K562 (cell line): ENCODE results near the gene CXCL12. TPM values are rescaled to one million over a fixed set of nuclear protein-coding genes. Genes with fewer than 3 reads are reported as not detected.

Source experiments
- ATAC-seq: fragments of 200-7000 bp; cut with Tn5 transposase; 3 replicates; pipeline ENCODE4 v1.9.1; 2020; ENCODE audit warnings: moderate library complexity
- BruUV-seq: library from RNA; stranded (reverse); fragments of 400-500 nt; replicated peaks from 2 replicates; lab custom pipeline; 2021; lab: Mats Ljungman, UMichigan
- CTCF ChIA-PET: fragments of 300-600 bp; formaldehyde crosslinking; extraction: SDS; loops from one replicate; lab custom pipeline; 2021; ENCODE audit warnings: low intra/inter-chr PET ratio; lab: Yijun Ruan, JAX
- POLR2A ChIA-PET: fragments of 300-600, 350-650 bp; sonication (Branson Sonifier 250); formaldehyde crosslinking; extraction: SDS; loops from one replicate; lab custom pipeline; 2021; ENCODE audit warnings: antibody characterized with exemption, inconsistent platforms; lab: Yijun Ruan, JAX
- DNase-seq, 4 experiments: peaks; one replicate each; pipeline versions ENCODE4 v3.0.0 to v3.0.0-alpha.2; 2011 to 2018; ENCODE audit warnings: low spot score in 3 of 4, mixed read lengths in 3 of 4; ENCODE audit errors: extremely low read depth in 1 of 4
- FAIRE-seq: peaks from 2 replicates; lab custom pipeline; 2011; peaks lifted over from hg19 to GRCh38; lab: Jason Lieb, UNC
- H2AFZ ChIP-seq: 2 replicates; pipeline ENCODE4 v1.6.0; 2011; ENCODE audit warnings: low read depth, low read length, control low read depth, inconsistent platforms
- H3K27ac ChIP-seq: fragments of 200-600 bp; 3 replicates; pipeline ENCODE4 v1.8.0; 2011; ENCODE audit warnings: low read depth, mild to moderate bottlenecking, control low read depth, inconsistent platforms, low read length, moderate library complexity, mixed read lengths; ENCODE audit errors: extremely low read depth
- H3K27me3 ChIP-seq, 2 experiments: fragments of 300-600 bp in 1 of 2; 2 replicates in 1 of 2; 3 replicates in 1 of 2; pipeline versions ENCODE4 v1.6.0 to v1.8.0; 2011; ENCODE audit warnings: inconsistent platforms in 2 of 2, low read length in 2 of 2, mild to moderate bottlenecking in 1 of 2, mixed read lengths in 1 of 2, moderate library complexity in 1 of 2; ENCODE audit not compliant: control insufficient read depth in 2 of 2, insufficient read depth in 2 of 2
- H3K36me3 ChIP-seq: fragments of 300-600 bp; 3 replicates; pipeline ENCODE4 v1.8.0; 2011; ENCODE audit warnings: mild to moderate bottlenecking, low read length, inconsistent platforms; ENCODE audit not compliant: control insufficient read depth, insufficient read depth
- H3K4me1 ChIP-seq, 2 experiments: fragments of 200-600 bp in 1 of 2; replicated peaks in 1 of 2; 2 replicates in 1 of 2; 3 replicates in 1 of 2; pipeline versions ENCODE4 v1.5.1 to v1.8.0; 2011; ENCODE audit warnings: inconsistent platforms in 2 of 2, low read length in 2 of 2, mild to moderate bottlenecking in 1 of 2, mixed read lengths in 1 of 2, moderate library complexity in 1 of 2; ENCODE audit not compliant: control insufficient read depth in 2 of 2, insufficient read depth in 2 of 2
- H3K4me2 ChIP-seq: 2 replicates; pipeline ENCODE4 v1.6.1; 2011; ENCODE audit warnings: low read length, control low read depth, inconsistent platforms, mixed read lengths; ENCODE audit not compliant: insufficient read depth
- H3K4me3 ChIP-seq: fragments of 200-600 bp; sonication (generic), shearing (Covaris generic); 2 replicates; pipeline ENCODE4 v1.5.1; 2016; ENCODE audit warnings: control low read depth, inconsistent platforms
- H3K79me2 ChIP-seq: fragments of 200-600 bp; 3 replicates; pipeline ENCODE4 v1.8.0; 2011; ENCODE audit warnings: low read length, inconsistent platforms; ENCODE audit not compliant: control insufficient read depth, insufficient read depth
- H3K9ac ChIP-seq, 2 experiments: 2 replicates each; pipeline versions ENCODE4 v1.6.0 to v1.6.1; 2011; ENCODE audit warnings: low read depth in 2 of 2, low read length in 2 of 2, control low read depth in 1 of 2, inconsistent platforms in 1 of 2, mild to moderate bottlenecking in 1 of 2, mixed read lengths in 1 of 2; ENCODE audit not compliant: insufficient read depth in 1 of 2
- H3K9me1 ChIP-seq: one replicate; pipeline ENCODE4 v1.6.0; 2011; ENCODE audit warnings: inconsistent platforms, mild to moderate bottlenecking, low read length, moderate library complexity; ENCODE audit not compliant: control insufficient read depth, insufficient read depth
- H3K9me3 ChIP-seq: replicated peaks from 2 replicates; pipeline ENCODE4 v1.5.1; 2011; ENCODE audit warnings: low read depth, low read length, inconsistent platforms; ENCODE audit not compliant: control insufficient read depth, insufficient read depth
- H4K20me1 ChIP-seq: replicated peaks from 2 replicates; pipeline ENCODE4 v1.6.1; 2011; ENCODE audit warnings: low read length, inconsistent platforms, mixed read lengths; ENCODE audit not compliant: control insufficient read depth, insufficient read depth
- CHCHD3 ChIP-seq: fragments of 250-450 bp; sonication (Bioruptor Pico); IDR thresholded peaks from 2 replicates; pipeline ENCODE4 v2.1.2; 2022; ENCODE audit warnings: mild to moderate bottlenecking
- EP400 ChIP-seq: fragments of 450-650 bp; IDR thresholded peaks from 2 replicates; pipeline ENCODE4 v1.6.1; 2017; ENCODE audit warnings: antibody characterized with exemption, mild to moderate bottlenecking, moderate library complexity
- FIP1L1 ChIP-seq: fragments of 200-400 bp; formaldehyde crosslinking; IDR thresholded peaks from 2 replicates; pipeline ENCODE4 v1.6.1; 2018; ENCODE audit warnings: mild to moderate bottlenecking, low read depth, low read length; ENCODE audit not compliant: poor library complexity, severe bottlenecking
- NR4A1 ChIP-seq, 2 experiments: fragments of 250-450 bp in 1 of 2; fragments of 450-650 bp in 1 of 2; sonication (Bioruptor Pico) in 1 of 2; IDR thresholded peaks; 2 replicates each; pipeline versions ENCODE4 v1.4.0 to v1.6.1; 2016 to 2020; ENCODE audit warnings: mild to moderate bottlenecking in 2 of 2, missing compliant biosample characterization in 1 of 2, missing genetic modification characterization in 1 of 2, moderate library complexity in 1 of 2
- PCBP2 ChIP-seq: fragments of 200-400 bp; formaldehyde crosslinking; IDR thresholded peaks from 2 replicates; pipeline ENCODE4 v1.6.1; 2018; ENCODE audit warnings: low read length, low read depth, mild to moderate bottlenecking, moderate library complexity; ENCODE audit not compliant: poor library complexity, severe bottlenecking
- SNIP1 ChIP-seq: fragments of 450-650 bp; IDR thresholded peaks from 2 replicates; pipeline ENCODE4 v1.7.1; 2017; ENCODE audit warnings: low read depth, mild to moderate bottlenecking
- ZNF311 ChIP-seq: fragments of 250-450 bp; sonication (Bioruptor Pico); IDR thresholded peaks from 2 replicates; pipeline ENCODE4 v1.4.0; 2020; ENCODE audit warnings: mild to moderate bottlenecking, moderate library complexity
- ZNF583 ChIP-seq: fragments of 250-450 bp; sonication (Bioruptor Pico); IDR thresholded peaks from 2 replicates; pipeline ENCODE4 v1.4.0; 2020
- WGBS: fragments of 100-300 bp; shearing (Covaris generic); methylation state at CpG from one replicate; pipeline ENCODE4 v1.1.6; 2016; ENCODE audit warnings: low coverage, mixed read lengths; ENCODE audit not compliant: insufficient coverage; ENCODE audit errors: missing lambda C conversion rate; 5-methylcytosine and 5-hydroxymethylcytosine counted together
- in situ Hi-C: fragments of 300-500 bp; cut with MboI; formaldehyde crosslinking; loops from 4 replicates; pipeline ENCODE4 v1.15.0; 2018; ENCODE audit warnings: inconsistent platforms, mixed read lengths
- intact Hi-C: fragments of 100-400 bp; cut with micrococcal nuclease; formaldehyde crosslinking; loops from 2 replicates; pipeline ENCODE4 v1.14.2; 2022
- polyA plus RNA-seq, 8 experiments: library from polyadenylated mRNA; depleted of rRNA in 4 of 8; stranded (reverse) in 5 of 8; unstranded in 3 of 8; fragments of >200 nt; fragmentation: Nextera tagmentation in 2 of 8; fragmentation: Illumina TruSeq in 1 of 8; extraction: Ambion mirVana in 2 of 8; extraction: Trizol in 1 of 8; gene quantifications; 2 replicates each; pipeline versions ENCODE4 v1.2.1 to v1.2.3, GENCODE V29; 2011 to 2014; ENCODE audit warnings: inconsistent platforms in 1 of 8, missing spikeins in 1 of 8
- total RNA-seq, 7 experiments: library from RNA; depleted of rRNA in 6 of 7; stranded (reverse); fragments of >200 nt in 6 of 7; fragmentation: Illumina TruSeq in 2 of 7; extraction: Trizol in 2 of 7; gene quantifications; 2 replicates each; pipeline versions ENCODE4 v1.2.1 to v1.2.3, GENCODE V29; 2011 to 2021; ENCODE audit warnings: low replicate concordance in 1 of 7
- TF ChIP-seq, protein P1 (sequence below): fragments of 250-450 bp; sonication (Bioruptor Pico); IDR thresholded peaks from 2 replicates; pipeline ENCODE4 v1.8.0; 2021; ENCODE audit warnings: mild to moderate bottlenecking, moderate library complexity

Gene CXCL12
- total and polyA plus RNA-seq, 9 of the 15 experiments (the other 6 are each of a cell fraction or from before 2014, with no cell fraction given) = 0.18 TPM; not detected in 8

DNA sequence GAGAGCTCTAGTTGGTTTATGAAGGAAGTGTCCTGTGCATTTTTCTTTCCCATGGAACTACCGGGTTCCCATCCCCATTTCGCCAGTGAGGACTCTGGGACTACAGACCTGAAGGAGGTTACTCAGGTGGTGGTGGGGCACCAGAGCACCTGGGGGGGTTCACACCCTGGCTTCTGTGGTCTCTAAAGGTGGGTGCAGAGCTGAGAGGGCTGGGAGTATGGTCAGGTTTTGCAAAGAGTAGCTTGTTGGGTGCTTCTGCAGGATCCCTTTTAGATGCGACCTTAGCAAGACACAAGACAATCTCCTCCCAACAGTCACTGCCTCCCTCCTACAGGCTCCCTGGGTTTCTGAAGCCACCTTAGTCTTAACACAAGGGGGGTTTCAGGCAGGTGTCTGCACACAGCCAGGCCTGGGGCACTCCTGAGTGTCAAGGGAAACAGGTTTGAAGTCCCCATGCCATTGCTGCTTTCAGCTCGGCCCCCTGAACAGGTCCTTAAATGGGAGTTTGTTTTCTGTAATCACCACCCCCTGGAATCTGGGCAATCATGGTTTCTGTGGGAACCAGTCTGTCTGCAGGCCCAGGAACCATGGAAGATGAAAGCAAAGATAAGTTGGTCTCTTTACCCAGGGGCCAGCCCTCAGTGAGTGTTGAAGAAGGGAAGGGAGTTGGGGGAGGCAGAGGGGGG lies 9.9 kb upstream of the CXCL12 start:
- Histone ChIP-seq H3K4me2 (no peak overlapping the region), H3K9ac (no peak overlapping the region), H3K27me3 (peaks cover 15 to 37% of the 10 kb centered on the region in 2 experiments; a peak in 3 of 5 replicates), H3K9me3 (no peaks in the 10 kb centered on the region), H4K20me1 (no peaks in the 10 kb centered on the region), H3K4me3 (no peak overlapping the region), H2AFZ (no peak overlapping the region), H3K79me2 (no peaks in the 10 kb centered on the region), H3K27ac (no peak overlapping the region), H3K36me3 (no peaks in the 10 kb centered on the region), H3K4me1 (no peaks in the 10 kb centered on the region), H3K9me1 (no peaks in the 10 kb centered on the region)
- DNase-seq (no peak), ATAC-seq (no peak), FAIRE-seq (no peak)
- ChIA-PET POLR2A (no interaction called here), CTCF (no interaction called here)
- TF ChIP-seq NR4A1 (CRISPR knock-in tag; IDR thresholded peaks at IDR 0.05) = no peak
- no peak for TF ChIP-seq NR4A1 (tag; IDR thresholded peaks at IDR 0.05)
- TF ChIP-seq FIP1L1 = no peak
- no peak for TF ChIP-seq ZNF311 (CRISPR knock-in tag)
- TF ChIP-seq, protein P1, sequence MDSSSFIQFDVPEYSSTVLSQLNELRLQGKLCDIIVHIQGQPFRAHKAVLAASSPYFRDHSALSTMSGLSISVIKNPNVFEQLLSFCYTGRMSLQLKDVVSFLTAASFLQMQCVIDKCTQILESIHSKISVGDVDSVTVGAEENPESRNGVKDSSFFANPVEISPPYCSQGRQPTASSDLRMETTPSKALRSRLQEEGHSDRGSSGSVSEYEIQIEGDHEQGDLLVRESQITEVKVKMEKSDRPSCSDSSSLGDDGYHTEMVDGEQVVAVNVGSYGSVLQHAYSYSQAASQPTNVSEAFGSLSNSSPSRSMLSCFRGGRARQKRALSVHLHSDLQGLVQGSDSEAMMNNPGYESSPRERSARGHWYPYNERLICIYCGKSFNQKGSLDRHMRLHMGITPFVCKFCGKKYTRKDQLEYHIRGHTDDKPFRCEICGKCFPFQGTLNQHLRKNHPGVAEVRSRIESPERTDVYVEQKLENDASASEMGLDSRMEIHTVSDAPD (CRISPR knock-in tag) = no peak
- no peak for TF ChIP-seq PCBP2
- TF ChIP-seq SNIP1 = no peak
- TF ChIP-seq EP400 = no peak
- TF ChIP-seq CHCHD3 (CRISPR knock-in tag) = no peak
- TF ChIP-seq ZNF583 = no peak
- 2% methylated on average over 4 of the region's 4 CpGs for WGBS
- intact Hi-C loops (no loop called here), in situ Hi-C loops (no loop called here)
- no TSS peak for BruUV-seq
